MCF 10A (cell line): Measurements from ENCODE around the gene C11orf24. TPM values are rescaled to one million over a fixed set of nuclear protein-coding genes. Genes with fewer than 3 reads are reported as not detected.
"Not testable (repeated sequence)": the region's sequence is repeated elsewhere in the genome, so short reads cannot be mapped to it uniquely, and the experiment has no call there.

Source experiments
- BruUV-seq: library from RNA; stranded (reverse); fragments of 400-500 nt; replicated peaks from 2 replicates; lab custom pipeline; 2021; lab: Mats Ljungman, UMichigan
- CTCF ChIA-PET: fragments of 300-600 bp; sonication (Branson Sonifier 250); formaldehyde crosslinking; extraction: SDS; loops from one replicate; lab custom pipeline; 2021; ENCODE audit warnings: antibody characterized with exemption, inconsistent platforms; lab: Yijun Ruan, JAX
- POLR2A ChIA-PET: fragments of 300-600, 350-650 bp; sonication (Branson Sonifier 250); formaldehyde crosslinking; extraction: SDS; loops from one replicate; lab custom pipeline; 2020; ENCODE audit warnings: antibody characterized with exemption, inconsistent platforms; lab: Yijun Ruan, JAX
- DNase-seq: peaks from one replicate; pipeline ENCODE4 v3.0.0-alpha.2; 2018; ENCODE audit not compliant: unreplicated experiment
- H3K27ac Mint-ChIP-seq: one replicate; pipeline ENCODE4 v1.8.0; 2022; ENCODE audit warnings: mild to moderate bottlenecking, low read depth, mixed read lengths; ENCODE audit not compliant: unreplicated experiment
- H3K27me3 Mint-ChIP-seq: one replicate; pipeline ENCODE4 v1.8.0; 2022; ENCODE audit warnings: mixed read lengths; ENCODE audit not compliant: insufficient read depth, unreplicated experiment
- H3K36me3 Mint-ChIP-seq: one replicate; pipeline ENCODE4 v1.8.0; 2022; ENCODE audit warnings: mild to moderate bottlenecking, moderate library complexity, mixed read lengths; ENCODE audit not compliant: insufficient read depth, unreplicated experiment
- H3K4me1 Mint-ChIP-seq: one replicate; pipeline ENCODE4 v1.8.0; 2022; ENCODE audit warnings: mixed read lengths; ENCODE audit not compliant: insufficient read depth, unreplicated experiment
- H3K4me3 Mint-ChIP-seq: one replicate; pipeline ENCODE4 v1.8.0; 2022; ENCODE audit warnings: mild to moderate bottlenecking, moderate library complexity, mixed read lengths; ENCODE audit not compliant: unreplicated experiment
- H3K9me3 Mint-ChIP-seq: one replicate; pipeline ENCODE4 v1.8.0; 2022; ENCODE audit warnings: mixed read lengths; ENCODE audit not compliant: unreplicated experiment
- CTCF ChIP-seq: fragments of 200-600 bp; IDR thresholded peaks from one replicate; pipeline ENCODE4 v1.8.0; 2022; ENCODE audit warnings: antibody characterized with exemption, mild to moderate bottlenecking; ENCODE audit not compliant: unreplicated experiment
- intact Hi-C: fragments of 100-400 bp; cut with micrococcal nuclease; formaldehyde crosslinking; loops from 2 replicates; pipeline ENCODE4 v1.14.1; 2022
- total RNA-seq: library from RNA; stranded (reverse); gene quantifications from 2 replicates; pipeline ENCODE4 v1.2.3, GENCODE V29; 2022

Gene C11orf24
- total RNA-seq, 1 experiment from 2014 or later: 69.2 TPM

GRCh38 chr11:68293708-68294107 is 21.9 kb upstream of the C11orf24 start:
- no TSS peak for BruUV-seq
- DNase-seq: no peak
- peaks cover 5% of the 10 kb centered on the region for H3K4me1 Mint-ChIP-seq
- H3K4me3 Mint-ChIP-seq: no peak overlapping the region
- ChIA-PET CTCF (interaction anchor here (0.6 to 2.2 kb wide), 3 partner anchors 15 to 36 kb away, joined by 4 to 17 read pairs (median 6); no protein-coding TSS in a partner anchor), POLR2A (interaction anchor here (0.7 kb wide), 1 partner anchor 90 kb away, joined by 3 read pairs; no protein-coding TSS in a partner anchor)
- no peaks in the 10 kb centered on the region for H3K9me3 Mint-ChIP-seq
- H3K27ac Mint-ChIP-seq: no peak overlapping the region
- H3K27me3 Mint-ChIP-seq: no peaks in the 10 kb centered on the region
- H3K36me3 Mint-ChIP-seq: no peaks in the 10 kb centered on the region
- intact Hi-C loops: no loop called here
- no peak for TF ChIP-seq CTCF

- POLR2A ChIA-PET: no interaction called here
- CTCF ChIA-PET: interaction anchor here (1.4 kb wide), 1 partner anchor 31 kb away, joined by 6 read pairs; no protein-coding TSS in a partner anchor
- H3K4me3 Mint-ChIP-seq: no peak overlapping the region
- H3K9me3 Mint-ChIP-seq: no peaks in the 10 kb centered on the region
- no peak for TF ChIP-seq CTCF
- no peaks in the 10 kb centered on the region for H3K36me3 Mint-ChIP-seq
- intact Hi-C loops: no loop called here
- DNase-seq: no peak
- H3K27me3 Mint-ChIP-seq: no peaks in the 10 kb centered on the region
- no TSS peak for BruUV-seq
- no peak overlapping the region for H3K27ac Mint-ChIP-seq
- H3K4me1 Mint-ChIP-seq: no peaks in the 10 kb centered on the region
Measured at GRCh38 chr11:68289456-68289855, 17.7 kb upstream of the C11orf24 start.

GRCh38 chr11:68287419-68287818 is 15.6 kb upstream of the C11orf24 start:
- H3K27ac Mint-ChIP-seq: no peak overlapping the region
- no peaks in the 10 kb centered on the region for H3K36me3 Mint-ChIP-seq
- BruUV-seq: no TSS peak
- intact Hi-C loops: no loop called here
- H3K4me1 Mint-ChIP-seq: peaks cover 9% of the 10 kb centered on the region
- no peaks in the 10 kb centered on the region for H3K9me3 Mint-ChIP-seq
- H3K4me3 Mint-ChIP-seq: no peak overlapping the region
- ChIA-PET CTCF (interaction anchor here (0.6 to 2.3 kb wide), 5 partner anchors 10 to 58 kb away, joined by 3 to 16 read pairs (median 4); no protein-coding TSS in a partner anchor), POLR2A (interaction anchor here (1.2 to 1.7 kb wide), 2 partner anchors 10 to 16 kb away, joined by 3 to 7 read pairs; partner anchors contain the start of gene C11orf24)
- no peaks in the 10 kb centered on the region for H3K27me3 Mint-ChIP-seq
- no peak for TF ChIP-seq CTCF
- DNase-seq: no peak

GRCh38 chr11:68284588-68284987 is 12.8 kb upstream of the C11orf24 start:
- POLR2A ChIA-PET, BruUV-seq, H3K36me3 Mint-ChIP-seq, DNase-seq, H3K27ac Mint-ChIP-seq, intact Hi-C loops, H3K4me3 Mint-ChIP-seq, H3K9me3 Mint-ChIP-seq, H3K27me3 Mint-ChIP-seq: not testable (repeated sequence)
- peaks cover 20% of the 10 kb centered on the region for H3K4me1 Mint-ChIP-seq
- CTCF ChIA-PET: interaction anchor here (0.8 to 1.3 kb wide), 2 partner anchors 11 to 18 kb away, joined by 3 to 7 read pairs; no protein-coding TSS in a partner anchor
